ENCODE results near the gene NSD1.
"Not testable (repeated sequence)": the region's sequence is repeated elsewhere in the genome, so short reads cannot be mapped to it uniquely, and the experiment has no call there.

The NSD1 gene

DNA sequence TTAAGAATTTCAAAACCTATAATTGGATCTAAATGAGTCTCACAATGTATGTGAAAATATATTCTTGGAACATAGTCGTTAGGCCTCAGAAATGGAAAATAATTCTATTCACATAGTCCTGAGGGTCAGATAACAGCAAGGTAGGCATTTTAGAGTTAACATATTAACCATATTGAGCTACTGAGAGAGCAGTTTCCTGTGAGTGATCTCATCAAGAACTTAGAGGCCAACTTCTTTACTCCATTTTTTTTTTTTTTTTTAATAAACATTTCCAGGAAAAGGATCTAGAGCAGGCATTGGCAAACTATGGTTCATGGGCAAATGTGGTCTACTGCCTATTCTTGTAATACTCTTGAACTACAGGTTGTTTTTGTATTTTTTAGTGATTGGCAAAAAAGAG, 143.3 kb downstream of the NSD1 start:
- DNase-seq: no peak

DNA sequence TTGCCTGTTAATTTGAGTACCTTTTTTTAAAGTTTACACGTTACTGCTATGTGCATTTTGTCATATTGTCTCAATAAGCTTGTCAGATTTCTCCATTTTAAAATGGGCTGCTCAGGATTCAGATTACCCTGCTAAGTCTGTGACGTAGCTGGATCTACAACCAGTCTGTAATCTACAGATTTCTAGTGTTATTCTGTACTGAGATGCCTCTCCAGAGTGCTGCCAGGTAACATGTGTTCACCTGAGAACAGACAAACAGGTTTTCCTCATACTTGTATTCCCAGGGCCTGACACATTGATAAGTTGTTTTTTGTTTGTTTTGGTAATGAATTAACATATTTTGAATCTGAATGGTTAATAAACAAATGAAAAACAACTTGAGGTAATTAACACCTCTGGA, 154.6 kb downstream of the NSD1 start:
- no peak for DNase-seq

DNA sequence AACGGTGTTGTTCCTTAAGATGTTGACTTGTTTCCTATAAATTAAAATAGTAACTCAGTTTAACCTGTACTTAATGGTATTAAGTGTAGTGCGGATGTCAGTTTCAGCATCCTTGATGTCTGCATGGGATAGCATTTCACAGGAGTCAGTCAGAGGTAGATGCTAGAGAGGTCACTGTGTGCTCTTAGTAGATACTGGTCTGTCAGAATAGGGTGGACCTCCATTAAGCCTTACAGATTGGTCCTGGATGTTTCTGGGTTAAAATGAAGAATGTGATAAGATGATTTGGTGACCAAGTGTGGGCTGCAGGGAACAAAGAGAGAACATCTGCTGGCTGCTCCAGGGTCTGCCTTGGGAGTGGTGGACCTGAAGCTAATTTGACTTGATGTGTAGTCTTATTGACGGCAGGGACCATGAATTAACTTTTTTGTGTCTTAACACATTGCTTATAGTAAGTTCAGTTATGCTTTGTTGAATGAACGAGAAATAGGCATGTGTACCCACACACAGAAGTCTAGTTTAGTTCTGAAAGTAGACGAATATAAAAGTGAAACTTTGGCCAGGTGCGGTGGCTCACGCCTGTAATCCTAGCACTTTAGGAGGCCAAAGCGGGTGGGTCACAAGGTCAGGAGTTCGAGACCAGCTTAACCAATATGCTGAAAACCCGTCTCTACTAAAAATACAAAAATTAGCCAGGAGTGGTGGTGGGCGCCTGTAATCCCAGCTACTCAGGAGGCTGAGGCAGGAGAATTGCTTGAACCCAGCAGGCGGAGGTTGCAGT, 157.4 kb downstream of the NSD1 start:
- no peak for DNase-seq

DNA sequence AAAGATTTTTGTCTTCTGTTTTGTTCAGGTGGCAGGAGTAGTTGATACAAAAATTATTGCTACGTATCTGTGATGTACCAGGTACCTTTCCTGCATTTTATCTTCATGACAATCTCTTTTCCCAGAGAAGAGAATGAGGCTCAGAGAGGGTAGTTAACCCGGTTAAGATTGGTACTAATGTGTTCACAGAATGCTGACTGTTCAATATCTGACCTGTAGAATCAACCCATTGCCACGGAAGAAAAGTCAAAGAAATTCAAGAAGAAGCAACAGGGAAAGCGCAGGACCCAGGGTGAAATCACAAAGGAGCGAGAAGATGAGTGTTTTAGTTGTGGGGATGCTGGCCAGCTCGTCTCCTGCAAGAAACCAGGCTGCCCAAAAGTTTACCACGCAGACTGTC, 158.2 kb downstream of the NSD1 start:
- DNase-seq: no peak

DNA sequence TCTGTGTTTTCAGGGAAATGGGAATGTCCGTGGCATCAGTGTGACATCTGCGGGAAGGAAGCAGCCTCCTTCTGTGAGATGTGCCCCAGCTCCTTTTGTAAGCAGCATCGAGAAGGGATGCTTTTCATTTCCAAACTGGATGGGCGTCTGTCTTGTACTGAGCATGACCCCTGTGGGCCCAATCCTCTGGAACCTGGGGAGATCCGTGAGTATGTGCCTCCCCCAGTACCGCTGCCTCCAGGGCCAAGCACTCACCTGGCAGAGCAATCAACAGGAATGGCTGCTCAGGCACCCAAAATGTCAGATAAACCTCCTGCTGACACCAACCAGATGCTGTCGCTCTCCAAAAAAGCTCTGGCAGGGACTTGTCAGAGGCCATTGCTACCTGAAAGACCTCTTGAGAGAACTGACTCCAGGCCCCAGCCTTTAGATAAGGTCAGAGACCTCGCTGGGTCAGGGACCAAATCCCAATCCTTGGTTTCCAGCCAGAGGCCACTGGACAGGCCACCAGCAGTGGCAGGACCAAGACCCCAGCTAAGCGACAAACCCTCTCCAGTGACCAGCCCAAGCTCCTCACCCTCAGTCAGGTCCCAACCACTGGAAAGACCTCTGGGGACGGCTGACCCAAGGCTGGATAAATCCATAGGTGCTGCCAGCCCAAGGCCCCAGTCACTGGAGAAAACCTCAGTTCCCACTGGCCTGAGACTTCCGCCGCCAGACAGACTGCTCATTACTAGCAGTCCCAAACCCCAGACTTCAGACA, 160.4 kb downstream of the NSD1 start:
- no peak for DNase-seq

DNA sequence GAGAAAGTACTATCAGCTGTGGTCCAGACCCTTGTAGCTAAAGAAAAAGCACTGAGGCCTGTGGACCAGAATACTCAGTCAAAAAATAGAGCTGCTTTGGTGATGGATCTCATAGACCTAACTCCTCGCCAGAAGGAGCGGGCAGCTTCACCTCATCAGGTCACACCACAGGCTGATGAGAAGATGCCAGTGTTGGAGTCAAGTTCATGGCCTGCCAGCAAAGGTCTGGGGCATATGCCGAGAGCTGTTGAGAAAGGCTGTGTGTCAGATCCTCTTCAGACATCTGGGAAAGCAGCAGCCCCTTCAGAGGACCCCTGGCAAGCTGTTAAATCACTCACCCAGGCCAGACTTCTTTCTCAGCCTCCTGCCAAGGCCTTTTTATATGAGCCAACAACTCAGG, 161.1 kb downstream of the NSD1 start:
- DNase-seq: no peak

DNA sequence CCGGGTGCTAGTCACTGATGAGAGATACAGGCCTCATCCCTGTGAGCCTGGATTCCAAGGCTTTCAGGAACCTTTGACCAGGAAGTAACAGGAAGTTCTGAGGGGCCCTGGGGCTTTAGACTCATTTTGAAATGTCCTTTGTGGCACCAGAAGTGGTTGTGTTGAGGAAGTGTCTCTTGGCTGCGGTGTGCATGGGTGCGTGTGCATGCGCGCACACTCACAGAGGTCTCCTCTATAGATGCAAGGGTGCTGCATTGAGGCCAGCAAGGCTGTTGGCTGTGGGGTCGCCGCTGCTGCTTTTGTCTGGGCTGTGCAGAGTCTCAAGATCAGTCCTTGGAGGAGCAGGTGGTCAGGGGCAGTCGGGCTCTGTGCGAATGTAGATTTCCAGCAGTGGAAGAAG, 162.4 kb downstream of the NSD1 start:
- no peak for DNase-seq

DNA sequence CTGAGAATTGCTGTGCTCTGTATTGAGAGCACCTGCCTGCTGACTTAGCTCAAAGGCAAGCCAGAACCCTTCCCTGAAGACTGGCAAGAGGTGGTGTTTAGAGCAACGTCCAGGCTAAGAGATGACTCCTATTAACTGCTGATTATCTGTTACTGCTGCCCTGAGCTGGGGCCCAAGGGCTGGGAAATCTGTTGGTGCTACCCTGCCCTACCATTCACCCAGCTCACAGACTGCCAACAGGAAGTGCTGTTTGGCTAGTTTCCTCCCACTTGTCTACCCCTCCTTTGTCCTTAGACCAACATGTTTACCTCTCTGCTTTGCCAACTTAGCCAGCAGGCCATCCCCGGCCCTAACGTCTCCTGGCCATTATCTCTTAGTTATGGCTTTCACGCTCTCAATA, 163.0 kb downstream of the NSD1 start:
- DNase-seq: no peak

DNA sequence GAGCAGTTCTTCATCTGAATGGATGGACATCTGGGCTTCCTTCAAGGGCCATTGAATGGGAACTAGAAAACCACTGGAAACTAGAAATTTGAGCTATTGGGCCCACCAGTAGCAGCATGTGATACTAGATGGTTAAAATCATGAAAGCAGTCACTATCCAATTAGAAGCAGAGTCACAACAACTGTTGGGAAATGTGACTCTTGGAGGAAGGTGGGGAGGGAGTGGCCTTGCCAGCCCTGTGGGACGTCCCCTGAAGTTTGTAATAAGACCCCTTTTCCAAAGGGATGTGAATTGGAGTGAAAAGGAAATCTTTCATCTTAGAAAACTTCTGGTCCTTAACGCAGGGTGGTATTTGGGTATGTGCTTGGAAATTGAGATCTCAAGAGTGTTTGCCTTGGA, 164.3 kb downstream of the NSD1 start:
- DNase-seq: no peak

DNA sequence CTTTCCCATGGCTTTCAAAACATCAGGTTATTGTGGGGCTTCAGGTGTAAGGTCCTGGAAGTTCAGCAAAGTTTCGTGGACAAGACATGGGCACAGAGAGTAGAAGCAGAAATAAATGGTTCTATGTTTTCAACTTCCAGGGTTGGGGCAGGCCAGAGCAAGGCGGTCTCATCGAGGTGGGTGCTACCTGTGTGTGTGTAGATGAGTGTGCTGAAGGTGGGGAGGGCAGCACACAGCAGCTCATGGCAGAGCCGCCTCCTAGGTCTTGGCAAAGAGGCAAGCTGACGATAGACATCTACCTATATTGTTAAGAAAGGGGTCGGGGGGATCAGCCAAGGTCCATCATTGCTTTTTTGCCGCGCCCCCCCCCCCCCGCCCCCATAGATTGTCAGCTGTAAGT, 166.1 kb downstream of the NSD1 start:
- DNase-seq: no peak

DNA sequence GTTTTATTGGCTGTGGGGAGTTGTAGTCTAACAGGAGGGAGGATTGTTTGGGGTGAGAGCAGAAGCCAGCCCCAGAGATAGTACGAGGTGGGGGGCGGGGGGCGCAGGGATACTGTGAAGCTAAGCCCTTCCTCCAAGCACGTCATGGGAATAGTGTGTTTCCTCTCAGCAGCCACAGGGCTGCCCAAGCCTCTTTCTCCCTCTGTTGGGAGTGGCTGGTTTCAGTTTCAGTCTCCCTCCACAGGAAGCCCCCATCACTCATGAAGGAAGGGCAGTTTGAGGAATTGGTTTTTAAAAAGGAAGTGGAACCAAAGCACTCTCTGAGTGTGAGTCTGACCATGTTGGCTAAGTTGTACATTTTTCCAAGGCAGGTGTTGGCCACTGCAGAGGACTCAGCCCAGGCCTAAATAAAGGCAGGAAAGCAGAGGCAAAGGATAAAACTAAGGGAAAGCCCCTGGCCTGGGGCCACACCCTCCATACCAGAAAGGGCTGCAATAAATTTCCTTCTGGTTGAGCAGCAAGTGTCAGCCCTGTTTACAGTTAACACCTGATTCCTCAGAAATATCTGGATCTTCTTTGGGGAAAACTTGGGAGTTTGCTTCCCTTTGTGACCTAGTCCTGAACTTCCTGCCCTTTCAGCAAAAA, 166.8 kb downstream of the NSD1 start:
- DNase-seq: peak in 16 of 58 donors; percentile 7 to 65 (median 28)

DNA sequence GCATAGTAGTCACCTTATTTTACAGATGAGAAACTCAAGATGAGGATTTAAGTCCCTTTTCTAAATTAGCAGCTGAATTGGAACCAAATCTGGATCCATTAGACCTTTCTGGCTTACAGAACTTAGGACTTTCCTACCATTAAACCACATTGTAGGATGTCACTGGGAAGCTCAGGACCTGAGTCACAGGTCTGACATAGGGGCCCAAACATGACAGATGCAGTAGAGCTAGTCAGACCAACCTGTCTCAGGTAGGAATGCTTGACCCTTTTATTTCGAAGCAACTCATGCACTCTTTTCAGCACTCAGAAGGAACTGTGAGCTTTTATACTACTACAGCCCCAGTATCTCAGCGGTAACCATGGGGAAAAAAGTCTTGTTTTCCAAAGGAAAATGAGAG, 167.4 kb downstream of the NSD1 start:
- no peak for DNase-seq

DNA sequence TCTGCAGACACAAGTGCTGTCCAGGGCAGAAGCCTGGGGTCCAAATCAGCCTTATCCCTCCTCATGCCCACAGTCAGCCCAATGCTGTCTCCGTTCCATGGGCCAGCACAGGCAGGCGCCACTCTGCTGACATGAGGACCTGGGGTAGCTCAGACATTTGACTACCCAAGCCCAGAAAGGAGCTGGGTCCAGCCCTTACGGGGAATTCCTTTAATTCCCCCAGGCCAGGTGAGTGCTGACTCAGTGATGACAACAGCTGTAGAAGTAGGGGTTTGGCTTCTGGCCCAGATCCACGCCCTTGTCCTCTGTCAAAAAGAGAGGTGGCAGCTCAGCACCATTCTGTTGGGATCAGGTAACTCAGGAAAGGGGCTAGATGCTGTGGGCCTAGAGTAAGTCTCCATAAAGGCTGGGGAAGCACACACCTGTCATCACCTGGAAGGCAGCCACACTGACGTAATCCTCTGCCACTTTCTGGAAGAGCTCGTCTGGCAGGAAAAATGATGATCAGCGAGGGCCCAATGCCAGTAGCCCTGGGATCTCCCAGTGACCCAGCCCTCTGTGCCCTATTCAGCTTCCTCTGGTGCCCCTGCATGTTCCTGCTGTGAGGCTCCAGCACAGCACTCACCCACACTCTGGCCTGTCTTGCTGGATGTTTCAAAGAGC, 168.1 kb downstream of the NSD1 start:
- DNase-seq: peak in 1 of 58 donors; percentile 8

DNA sequence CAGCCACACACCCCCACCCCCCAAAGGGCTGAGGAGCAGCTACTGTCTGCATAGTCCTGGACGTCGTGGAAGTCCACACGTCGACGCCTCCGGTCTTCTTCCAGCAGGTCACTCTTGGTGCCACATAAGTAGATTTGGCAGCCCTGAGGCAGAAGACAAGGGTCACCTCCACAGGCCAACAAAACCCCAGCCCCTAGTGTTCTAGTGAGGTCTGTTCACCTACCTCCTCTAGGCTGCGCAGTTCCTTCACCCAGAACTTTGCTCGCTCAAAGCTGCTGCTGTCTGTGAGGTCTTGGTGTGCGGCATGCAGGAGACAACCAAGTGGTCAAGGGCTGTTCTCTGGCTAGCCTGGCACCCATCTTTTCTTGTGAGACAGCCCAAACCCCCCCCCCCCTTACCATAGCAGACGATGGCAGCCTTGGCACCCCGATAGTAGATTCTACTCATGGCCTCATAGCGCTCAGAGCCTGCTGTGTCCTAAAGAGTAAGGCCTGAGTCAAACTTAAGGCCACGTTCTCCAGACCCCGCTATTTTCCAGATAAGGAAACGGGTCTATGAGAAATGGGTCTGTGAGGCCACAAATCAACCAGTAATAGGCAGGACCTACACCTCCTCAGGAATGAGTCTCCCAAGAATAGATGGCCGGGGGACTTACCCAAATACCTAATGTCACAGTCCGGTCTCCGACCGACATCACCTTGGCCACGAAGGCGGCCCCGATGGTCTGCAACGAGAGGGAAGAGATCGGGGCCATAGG, 169.0 kb downstream of the NSD1 start:
- no peak for DNase-seq

DNA sequence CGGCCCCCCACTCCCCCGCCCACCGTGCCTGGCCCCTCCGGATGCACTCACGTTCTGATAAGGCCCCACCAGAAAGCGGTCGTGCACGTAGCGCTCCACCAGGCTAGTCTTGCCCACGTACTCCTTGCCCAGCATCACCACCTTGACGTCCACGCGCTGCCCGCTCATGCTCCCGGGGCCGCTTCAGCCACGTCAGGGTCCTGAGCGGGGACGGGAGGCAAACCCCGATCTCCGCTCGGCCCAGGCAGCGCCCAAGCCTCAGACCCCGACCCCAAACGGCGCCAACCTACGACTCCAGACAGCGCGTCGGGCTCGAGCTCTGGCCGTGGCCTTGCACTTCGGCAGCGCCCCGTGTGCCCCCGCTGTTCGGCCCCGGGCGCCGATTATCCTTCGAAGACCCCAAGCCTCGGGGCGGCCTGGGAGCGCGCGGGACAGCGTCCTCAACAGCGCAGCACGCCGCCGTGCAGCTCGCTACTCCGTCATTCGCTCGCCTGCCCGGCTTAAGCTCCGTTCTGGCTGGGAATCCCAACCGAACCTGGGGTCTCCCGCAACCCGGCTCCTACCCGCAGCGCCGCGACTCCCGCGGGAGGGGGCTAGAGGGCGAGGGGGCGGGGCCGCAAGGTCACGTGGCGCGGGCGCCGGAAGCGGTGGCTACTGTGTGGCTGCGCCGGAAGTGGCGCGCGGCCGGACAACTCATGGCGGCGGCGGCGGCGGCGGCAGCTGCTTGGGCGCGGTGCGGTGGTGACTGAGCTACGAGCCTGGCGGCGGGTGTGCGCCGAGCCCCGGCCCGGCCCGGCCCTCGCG, 169.8 kb downstream of the NSD1 start, which contains the start of the genes PRELID1 and RAB24:
Gene PRELID1 (plus strand): TSS at position 679 of the 804 bp plus-strand sequence. CDS start 187 bp downstream, outside the sequence.
Gene RAB24 (minus strand): TSS at position 599 of the 804 bp plus-strand sequence. CDS start 431 bp downstream, at position 168.
- DNase-seq: peak in 57 of 58 donors; percentile 27 to 92 (median 80)

DNA sequence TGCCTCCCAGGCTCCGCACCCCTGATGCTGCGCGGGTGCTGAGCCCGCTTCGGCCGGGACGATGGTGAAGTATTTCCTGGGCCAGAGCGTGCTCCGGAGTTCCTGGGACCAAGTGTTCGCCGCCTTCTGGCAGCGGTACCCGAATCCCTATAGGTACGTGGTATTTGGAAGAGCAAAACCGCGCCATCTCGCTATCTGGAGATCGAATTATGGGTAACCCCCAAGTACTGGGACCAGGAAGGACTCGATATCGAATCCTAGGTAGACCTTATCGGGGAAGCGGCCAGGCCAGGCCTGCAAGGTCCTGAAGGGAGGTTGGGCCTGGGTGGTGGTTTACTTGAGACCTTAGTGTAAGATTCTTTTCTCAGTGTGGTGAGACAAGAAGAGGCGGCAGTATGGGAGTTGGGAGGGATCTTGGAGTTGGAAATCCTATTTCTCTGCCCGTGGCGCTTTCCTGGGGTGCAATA, 170.4 kb downstream of the NSD1 start:
- peak in 1 of 58 donors; percentile 13 for DNase-seq

DNA sequence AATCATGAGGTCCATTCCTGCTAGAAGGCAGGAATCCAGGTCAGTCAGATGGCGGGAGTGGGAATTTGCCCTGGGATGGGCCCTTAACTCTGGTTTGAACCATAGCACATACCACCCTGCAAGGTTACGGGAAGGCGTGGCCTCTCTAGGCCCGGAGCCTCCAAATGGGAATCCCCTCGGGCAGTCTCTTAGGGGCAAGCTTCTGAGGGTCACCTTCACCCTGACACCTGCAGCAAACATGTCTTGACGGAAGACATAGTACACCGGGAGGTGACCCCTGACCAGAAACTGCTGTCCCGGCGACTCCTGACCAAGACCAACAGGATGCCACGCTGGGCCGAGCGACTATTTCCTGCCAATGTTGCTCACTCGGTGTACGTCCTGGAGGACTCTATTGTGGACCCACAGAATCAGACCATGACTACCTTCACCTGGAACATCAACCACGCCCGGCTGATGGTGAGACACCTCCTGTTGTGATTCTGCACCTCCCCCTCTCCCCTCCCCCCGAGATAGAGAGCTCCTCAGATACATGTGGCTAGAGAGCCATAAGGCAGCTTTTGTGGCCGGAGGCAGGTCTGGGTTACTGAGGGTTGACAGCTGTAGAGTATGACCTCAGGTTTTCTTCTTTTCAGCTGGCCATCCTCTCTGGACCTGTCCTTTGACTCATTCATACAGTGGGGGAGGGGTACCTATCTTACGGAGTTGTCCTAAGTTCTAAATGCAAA, 171.0 kb downstream of the NSD1 start:
- DNase-seq: no peak

DNA sequence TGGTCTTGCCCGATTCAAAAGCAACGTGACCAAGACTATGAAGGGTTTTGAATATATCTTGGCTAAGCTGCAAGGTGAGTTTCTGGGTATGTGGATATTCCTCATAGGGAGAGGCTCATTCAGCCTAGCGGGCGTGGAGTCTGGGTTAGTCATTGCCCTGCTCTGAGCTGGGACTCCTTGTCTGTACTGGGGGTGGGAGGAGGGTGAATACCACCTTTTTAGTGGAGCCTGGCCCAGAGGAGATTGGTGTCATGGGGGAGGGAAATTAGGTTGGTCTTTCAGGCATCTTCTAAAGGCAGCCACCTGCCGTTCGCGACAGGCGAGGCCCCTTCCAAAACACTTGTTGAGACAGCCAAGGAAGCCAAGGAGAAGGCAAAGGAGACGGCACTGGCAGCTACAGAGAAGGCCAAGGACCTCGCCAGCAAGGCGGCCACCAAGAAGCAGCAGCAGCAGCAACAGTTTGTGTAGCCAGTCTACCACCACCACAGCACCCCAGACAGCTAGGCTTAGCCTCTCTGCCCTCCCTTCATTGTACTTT, 172.6 kb downstream of the NSD1 start:
- DNase-seq: not testable (repeated sequence)
